IMR-90 (cell line): ENCODE results near the gene DNAH6. TPM values are rescaled to one million over a fixed set of nuclear protein-coding genes. Genes with fewer than 3 reads are reported as not detected.

Experiments used
- ATAC-seq: fragments of 200-7000 bp; cut with Tn5 transposase; 2 replicates; pipeline ENCODE4 v1.9.1; 2020; ENCODE audit warnings: low read depth, mild to moderate bottlenecking, moderate library complexity
- BruUV-seq: library from RNA; stranded (reverse); fragments of 400-500 nt; replicated peaks from 2 replicates; lab custom pipeline; 2021; lab: Mats Ljungman, UMichigan
- CTCF ChIA-PET: fragments of 300-600 bp; formaldehyde crosslinking; extraction: SDS; loops from one replicate; lab custom pipeline; 2021; ENCODE audit warnings: antibody characterized with exemption; lab: Yijun Ruan, JAX
- POLR2A ChIA-PET: fragments of 300-600 bp; sonication (Branson Sonifier 250); formaldehyde crosslinking; loops from one replicate; lab custom pipeline; 2022; ENCODE audit warnings: antibody characterized with exemption; ENCODE audit not compliant: unreplicated experiment; lab: Charles Lee
- DNase-seq: peaks from one replicate; pipeline ENCODE4 v3.0.0; 2013
- H2AFZ ChIP-seq: replicated peaks from 2 replicates; pipeline ENCODE3; 2013; ENCODE audit warnings: low read length, mild to moderate bottlenecking; ENCODE audit not compliant: poor library complexity
- H2AK5ac ChIP-seq: 2 replicates; pipeline ENCODE4 v1.6.1; 2013; ENCODE audit warnings: low read depth, low read length, inconsistent platforms
- H2AK9ac ChIP-seq: replicated peaks from 2 replicates; pipeline ENCODE3; 2013; ENCODE audit warnings: mild to moderate bottlenecking, low read depth, low read length, moderate library complexity; ENCODE audit not compliant: poor library complexity
- H2BK120ac ChIP-seq: 2 replicates; pipeline ENCODE4 v1.6.1; 2013; ENCODE audit warnings: low read depth, low read length, inconsistent platforms
- H2BK15ac ChIP-seq: 3 replicates; pipeline ENCODE4 v1.6.1; 2013; ENCODE audit warnings: low read depth, low read length, inconsistent platforms
- H2BK20ac ChIP-seq: 2 replicates; pipeline ENCODE4 v1.6.1; 2013; ENCODE audit warnings: low read depth, mild to moderate bottlenecking, inconsistent platforms, low read length, moderate library complexity
- H2BK5ac ChIP-seq: 2 replicates; pipeline ENCODE4 v1.6.1; 2013; ENCODE audit warnings: mild to moderate bottlenecking, low read depth, low read length, inconsistent platforms; ENCODE audit not compliant: poor library complexity, severe bottlenecking
- H3K14ac ChIP-seq: replicated peaks from 2 replicates; pipeline ENCODE4 v1.6.1; 2013; ENCODE audit warnings: low read depth, low read length, inconsistent platforms
- H3K18ac ChIP-seq: 2 replicates; pipeline ENCODE4 v1.6.1; 2013; ENCODE audit warnings: low read depth, low read length, control low read depth
- H3K23ac ChIP-seq: 2 replicates; pipeline ENCODE4 v1.6.1; 2013; ENCODE audit warnings: low read depth, low read length, inconsistent platforms
- H3K27ac ChIP-seq: 2 replicates; pipeline ENCODE4 v1.5.1; 2013; ENCODE audit warnings: mild to moderate bottlenecking, control low read depth, low read length; ENCODE audit not compliant: insufficient read depth
- H3K27me3 ChIP-seq: 2 replicates; pipeline ENCODE4 v1.6.1; 2013; ENCODE audit warnings: low read length; ENCODE audit not compliant: control insufficient read depth, insufficient read depth
- H3K36me3 ChIP-seq: 2 replicates; pipeline ENCODE4 v1.6.1; 2013; ENCODE audit warnings: low read length, mixed read lengths; ENCODE audit not compliant: control insufficient read depth, insufficient read depth
- H3K4ac ChIP-seq: 2 replicates; pipeline ENCODE4 v1.6.1; 2013; ENCODE audit warnings: low read depth, low read length, inconsistent platforms
- H3K4me1 ChIP-seq: 2 replicates; pipeline ENCODE4 v1.6.1; 2013; ENCODE audit warnings: low read length, mixed read lengths; ENCODE audit not compliant: control insufficient read depth, insufficient read depth
- H3K4me2 ChIP-seq: 2 replicates; pipeline ENCODE4 v1.6.1; 2013; ENCODE audit warnings: low read depth, mild to moderate bottlenecking, control low read depth, low read length, moderate library complexity
- H3K4me3 ChIP-seq: 2 replicates; pipeline ENCODE4 v1.5.1; 2013; ENCODE audit warnings: low read depth, mild to moderate bottlenecking, control low read depth, low read length, moderate library complexity; ENCODE audit not compliant: insufficient read depth
- H3K56ac ChIP-seq: 2 replicates; pipeline ENCODE4 v1.6.1; 2013; ENCODE audit warnings: low read length, inconsistent platforms; ENCODE audit not compliant: insufficient read depth; ENCODE audit errors: extremely low read depth
- H3K79me1 ChIP-seq, 2 experiments: 2 replicates each; pipeline ENCODE4 v1.6.1; 2013; ENCODE audit warnings: low read length in 2 of 2, inconsistent platforms in 1 of 2, low read depth in 1 of 2
- H3K9ac ChIP-seq: 2 replicates; pipeline ENCODE4 v1.6.1; 2013; ENCODE audit warnings: low read depth, low read length, control low read depth
- H3K9me1 ChIP-seq: 2 replicates; pipeline ENCODE4 v1.6.1; 2013; ENCODE audit warnings: low read length, inconsistent platforms; ENCODE audit not compliant: insufficient read depth
- H3K9me3 ChIP-seq: 2 replicates; pipeline ENCODE4 v1.6.1; 2013; ENCODE audit warnings: low read length; ENCODE audit not compliant: control insufficient read depth, insufficient read depth
- H4K20me1 ChIP-seq: 2 replicates; pipeline ENCODE4 v1.6.1; 2013; ENCODE audit warnings: low read length, inconsistent platforms; ENCODE audit not compliant: insufficient read depth
- H4K5ac ChIP-seq: 2 replicates; pipeline ENCODE4 v1.6.1; 2013; ENCODE audit warnings: mild to moderate bottlenecking, low read depth, low read length, control low read depth
- H4K8ac ChIP-seq, 2 experiments: 2 replicates each; pipeline ENCODE4 v1.6.1; 2013; ENCODE audit warnings: low read depth in 2 of 2, low read length in 2 of 2, control low read depth in 1 of 2, inconsistent platforms in 1 of 2
- H4K91ac ChIP-seq: 2 replicates; pipeline ENCODE4 v1.6.1; 2013; ENCODE audit warnings: low read depth, low read length, inconsistent platforms; ENCODE audit not compliant: insufficient read depth
- BHLHE40 ChIP-seq: fragments of 150-350 bp; IDR thresholded peaks from 2 replicates; pipeline ENCODE4 v1.6.1; 2016; ENCODE audit warnings: mild to moderate bottlenecking, low read depth, low read length
- CEBPB ChIP-seq: IDR thresholded peaks from 2 replicates; pipeline ENCODE4 v1.6.1; 2012; ENCODE audit warnings: low read depth, low read length, improper control_type of control experiment
- CHD1 ChIP-seq: IDR thresholded peaks from 2 replicates; pipeline ENCODE4 v1.6.1; 2012; ENCODE audit warnings: low read depth, low read length, improper control_type of control experiment
- FOS ChIP-seq: fragments of 150-350 bp; IDR thresholded peaks from 2 replicates; pipeline ENCODE4 v1.6.1; 2016; ENCODE audit warnings: low read depth, low read length
- MAFK ChIP-seq: IDR thresholded peaks from 2 replicates; pipeline ENCODE4 v1.6.1; 2012; ENCODE audit warnings: low read depth, low read length, improper control_type of control experiment
- MAZ ChIP-seq: IDR thresholded peaks from 2 replicates; pipeline ENCODE4 v1.6.1; 2012; ENCODE audit warnings: low read depth, mild to moderate bottlenecking, low read length, improper control_type of control experiment, moderate library complexity, borderline replicate concordance
- MXI1 ChIP-seq: IDR thresholded peaks from 2 replicates; pipeline ENCODE4 v1.6.1; 2012; ENCODE audit warnings: low read depth, mild to moderate bottlenecking, low read length, moderate library complexity, borderline replicate concordance
- NFE2L2 ChIP-seq: fragments of 150-350 bp; IDR thresholded peaks from 2 replicates; pipeline ENCODE4 v1.6.1; 2016; ENCODE audit warnings: low read depth, mild to moderate bottlenecking, low read length
- POLR2A ChIP-seq: IDR thresholded peaks from 2 replicates; pipeline ENCODE4 v1.6.1; 2012; ENCODE audit warnings: mild to moderate bottlenecking, low read depth, low read length
- RAD21 ChIP-seq: IDR thresholded peaks from 2 replicates; pipeline ENCODE4 v1.6.1; 2012; ENCODE audit warnings: low read length, improper control_type of control experiment
- RCOR1 ChIP-seq: IDR thresholded peaks from 2 replicates; pipeline ENCODE4 v1.6.1; 2012; ENCODE audit warnings: mild to moderate bottlenecking, low read length, improper control_type of control experiment; ENCODE audit not compliant: insufficient replicate concordance
- RFX5 ChIP-seq: IDR thresholded peaks from 2 replicates; pipeline ENCODE4 v1.8.0; 2012; ENCODE audit warnings: low read depth, mild to moderate bottlenecking, low read length, moderate library complexity
- SMC3 ChIP-seq: fragments of 150-350 bp; IDR thresholded peaks from 2 replicates; pipeline ENCODE4 v1.6.1; 2016; ENCODE audit warnings: low read depth, mild to moderate bottlenecking, antibody characterized with exemption, low read length, moderate library complexity
- dilution Hi-C: fragments of 300-500 bp; cut with HindIII; formaldehyde crosslinking; loops from one replicate; pipeline ENCODE4 v1.14.3; 2018; ENCODE audit warnings: low sequenced_read_pairs; ENCODE audit not compliant: unreplicated experiment
- in situ Hi-C: fragments of 300-500 bp; cut with MboI; formaldehyde crosslinking; loops from 3 replicates; pipeline ENCODE4 v1.14.3; 2019; ENCODE audit warnings: low sequenced_read_pairs, inconsistent platforms, mixed read lengths
- intact Hi-C: fragments of 100-400 bp; cut with micrococcal nuclease; formaldehyde crosslinking; loops from 2 replicates; pipeline ENCODE4 v1.10.0; 2022
- polyA plus RNA-seq, 3 experiments: library from polyadenylated mRNA; depleted of rRNA; stranded (reverse); fragments of >200 nt; gene quantifications; 2 replicates each; pipeline ENCODE4 v1.2.3, GENCODE V29; 2012; ENCODE audit warnings: low replicate concordance in 1 of 3
- total RNA-seq: library from RNA; depleted of rRNA; stranded (reverse); fragments of >200 nt; gene quantifications from 2 replicates; pipeline ENCODE4 v1.2.3, GENCODE V29; 2012
- TF ChIP-seq, protein P1 (sequence below): conservative IDR thresholded peaks from 2 replicates; pipeline ENCODE4 v1.5.1; 2012; ENCODE audit warnings: mild to moderate bottlenecking, low read depth, low read length, improper control_type of control experiment
- TF ChIP-seq, protein P2 (sequence below): fragments of 150-350 bp; IDR thresholded peaks from 2 replicates; pipeline ENCODE4 v1.6.1; 2017; ENCODE audit warnings: mild to moderate bottlenecking, antibody characterized with exemption, low read length, low read depth
- TF ChIP-seq, protein P3 (sequence below): fragments of 150-350 bp; IDR thresholded peaks from 2 replicates; pipeline ENCODE4 v1.6.1; 2016; ENCODE audit warnings: low read depth, mild to moderate bottlenecking, low read length, moderate library complexity, borderline replicate concordance

Gene DNAH6
- total and polyA plus RNA-seq, 2 of the 4 experiments (the other 2 are of a cell fraction), result under 0.01 to 0.07 TPM

DNA sequence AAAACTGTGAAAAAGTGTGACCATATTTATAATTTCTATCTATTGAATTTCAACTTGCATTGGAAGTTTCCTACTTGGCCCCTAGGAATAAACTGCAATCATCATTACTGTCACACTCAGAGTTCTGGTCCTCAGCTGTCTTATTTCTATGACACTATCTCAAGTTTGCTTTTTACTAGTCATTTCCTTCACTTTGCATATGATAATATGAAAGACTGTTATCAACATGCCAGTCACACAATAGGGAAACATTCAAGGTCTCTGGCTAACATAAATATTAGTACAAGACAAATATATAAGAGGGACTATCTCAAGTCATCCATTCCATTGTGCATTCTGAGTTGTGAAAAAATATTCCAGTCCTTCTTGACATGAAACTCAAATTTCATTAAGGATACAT lies 28.7 kb downstream of the DNAH6 start:
- dilution Hi-C loops, result no loop called here
- Histone ChIP-seq H4K20me1 (no peaks in the 10 kb centered on the region), H3K27me3 (peaks cover 5% of the 10 kb centered on the region), H2BK120ac (no peak overlapping the region), H3K18ac (no peak overlapping the region), H3K4me2 (no peak overlapping the region), H3K9ac (no peak overlapping the region), H2BK5ac (no peak overlapping the region), H3K56ac (no peak overlapping the region), H2AFZ (no peak overlapping the region), H3K14ac (no peak overlapping the region), H2BK15ac (no peak overlapping the region), H3K9me3 (no peaks in the 10 kb centered on the region), H4K8ac (no peak overlapping the region), H2AK5ac (no peak overlapping the region), H3K4me1 (no peaks in the 10 kb centered on the region), H3K27ac (no peak overlapping the region), H3K4ac (no peak overlapping the region), H2AK9ac (no peak overlapping the region), H2BK20ac (no peak overlapping the region), H4K5ac (no peak overlapping the region), H4K91ac (no peak overlapping the region), H3K36me3 (no peaks in the 10 kb centered on the region), H3K23ac (no peak overlapping the region), H3K4me3 (no peak overlapping the region), H3K9me1 (no peaks in the 10 kb centered on the region), H3K79me1 (no peaks in the 10 kb centered on the region)
- no TSS peak for BruUV-seq
- intact Hi-C loops, result no loop called here
- in situ Hi-C loops, result no loop called here
- CTCF ChIA-PET, result interaction anchor here (0.6 kb wide), 1 partner anchor 8 kb away, joined by 3 read pairs; no protein-coding TSS in a partner anchor
- TF ChIP-seq RCOR1, result no peak
- no peak for TF ChIP-seq CEBPB
- TF ChIP-seq MAFK, result no peak
- TF ChIP-seq, protein P1, sequence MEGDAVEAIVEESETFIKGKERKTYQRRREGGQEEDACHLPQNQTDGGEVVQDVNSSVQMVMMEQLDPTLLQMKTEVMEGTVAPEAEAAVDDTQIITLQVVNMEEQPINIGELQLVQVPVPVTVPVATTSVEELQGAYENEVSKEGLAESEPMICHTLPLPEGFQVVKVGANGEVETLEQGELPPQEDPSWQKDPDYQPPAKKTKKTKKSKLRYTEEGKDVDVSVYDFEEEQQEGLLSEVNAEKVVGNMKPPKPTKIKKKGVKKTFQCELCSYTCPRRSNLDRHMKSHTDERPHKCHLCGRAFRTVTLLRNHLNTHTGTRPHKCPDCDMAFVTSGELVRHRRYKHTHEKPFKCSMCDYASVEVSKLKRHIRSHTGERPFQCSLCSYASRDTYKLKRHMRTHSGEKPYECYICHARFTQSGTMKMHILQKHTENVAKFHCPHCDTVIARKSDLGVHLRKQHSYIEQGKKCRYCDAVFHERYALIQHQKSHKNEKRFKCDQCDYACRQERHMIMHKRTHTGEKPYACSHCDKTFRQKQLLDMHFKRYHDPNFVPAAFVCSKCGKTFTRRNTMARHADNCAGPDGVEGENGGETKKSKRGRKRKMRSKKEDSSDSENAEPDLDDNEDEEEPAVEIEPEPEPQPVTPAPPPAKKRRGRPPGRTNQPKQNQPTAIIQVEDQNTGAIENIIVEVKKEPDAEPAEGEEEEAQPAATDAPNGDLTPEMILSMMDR, result no peak
- no peak for TF ChIP-seq RFX5
- TF ChIP-seq BHLHE40, result no peak
- TF ChIP-seq FOS, result no peak
- no peak for TF ChIP-seq NFE2L2
- no peak for TF ChIP-seq CHD1
- no peak for TF ChIP-seq MAZ
- TF ChIP-seq POLR2A, result no peak
- TF ChIP-seq, protein P2, sequence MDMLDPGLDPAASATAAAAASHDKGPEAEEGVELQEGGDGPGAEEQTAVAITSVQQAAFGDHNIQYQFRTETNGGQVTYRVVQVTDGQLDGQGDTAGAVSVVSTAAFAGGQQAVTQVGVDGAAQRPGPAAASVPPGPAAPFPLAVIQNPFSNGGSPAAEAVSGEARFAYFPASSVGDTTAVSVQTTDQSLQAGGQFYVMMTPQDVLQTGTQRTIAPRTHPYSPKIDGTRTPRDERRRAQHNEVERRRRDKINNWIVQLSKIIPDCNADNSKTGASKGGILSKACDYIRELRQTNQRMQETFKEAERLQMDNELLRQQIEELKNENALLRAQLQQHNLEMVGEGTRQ, result no peak
- no peak for TF ChIP-seq RAD21
- no peak for TF ChIP-seq SMC3
- TF ChIP-seq MXI1, result no peak
- TF ChIP-seq, protein P3, sequence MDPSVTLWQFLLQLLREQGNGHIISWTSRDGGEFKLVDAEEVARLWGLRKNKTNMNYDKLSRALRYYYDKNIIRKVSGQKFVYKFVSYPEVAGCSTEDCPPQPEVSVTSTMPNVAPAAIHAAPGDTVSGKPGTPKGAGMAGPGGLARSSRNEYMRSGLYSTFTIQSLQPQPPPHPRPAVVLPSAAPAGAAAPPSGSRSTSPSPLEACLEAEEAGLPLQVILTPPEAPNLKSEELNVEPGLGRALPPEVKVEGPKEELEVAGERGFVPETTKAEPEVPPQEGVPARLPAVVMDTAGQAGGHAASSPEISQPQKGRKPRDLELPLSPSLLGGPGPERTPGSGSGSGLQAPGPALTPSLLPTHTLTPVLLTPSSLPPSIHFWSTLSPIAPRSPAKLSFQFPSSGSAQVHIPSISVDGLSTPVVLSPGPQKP, result no peak
- POLR2A ChIA-PET, result no interaction called here
- ATAC-seq (no peak), DNase-seq (no peak)
